WTC11 (cell line): ENCODE results near the gene FHIT. TPM values are rescaled to one million over a fixed set of nuclear protein-coding genes. Genes with fewer than 3 reads are reported as not detected.

Experiments used
- ATAC-seq: fragments of 200-7000 bp; cut with Tn5 transposase; 2 replicates; pipeline ENCODE4 v1.10.0; 2021; ENCODE audit warnings: mild to moderate bottlenecking, moderate library complexity
- CTCF ChIA-PET: fragments of 300-600 bp; sonication (Branson Sonifier 250); formaldehyde crosslinking; loops from one replicate; lab custom pipeline; 2021; ENCODE audit warnings: antibody characterized with exemption; lab: Charles Lee
- POLR2A ChIA-PET: fragments of 350-600 bp; sonication (Branson Sonifier 250); formaldehyde crosslinking; loops from one replicate; lab custom pipeline; 2021; ENCODE audit warnings: antibody characterized with exemption; lab: Charles Lee
- DNase-seq: peaks from one replicate; pipeline ENCODE4 v3.0.0; 2021; ENCODE audit warnings: low spot score
- H3K27ac Mint-ChIP-seq: 2 replicates; pipeline ENCODE4 v1.8.0; 2021; ENCODE audit warnings: mixed read lengths
- H3K27me3 Mint-ChIP-seq: 2 replicates; pipeline ENCODE4 v1.8.0; 2021; ENCODE audit warnings: low read depth, mild to moderate bottlenecking, moderate library complexity, mixed read lengths
- H3K36me3 Mint-ChIP-seq: 2 replicates; pipeline ENCODE4 v1.8.0; 2021; ENCODE audit warnings: mixed read lengths
- H3K4me1 Mint-ChIP-seq: 2 replicates; pipeline ENCODE4 v1.8.0; 2022; ENCODE audit warnings: mixed read lengths
- H3K4me3 Mint-ChIP-seq: 2 replicates; pipeline ENCODE4 v1.8.0; 2021; ENCODE audit warnings: mild to moderate bottlenecking, moderate library complexity, mixed read lengths
- H3K9me3 Mint-ChIP-seq: 2 replicates; pipeline ENCODE4 v1.8.0; 2021; ENCODE audit warnings: mixed read lengths
- CREB1 ChIP-seq: sonication (generic); formaldehyde crosslinking; IDR thresholded peaks from 2 replicates; pipeline ENCODE4 v1.8.0; 2023; ENCODE audit warnings: mild to moderate bottlenecking, missing genetic modification reagents
- CREM ChIP-seq: sonication (generic); formaldehyde crosslinking; IDR thresholded peaks from 2 replicates; pipeline ENCODE4 v1.8.1; 2022; ENCODE audit warnings: mild to moderate bottlenecking, missing genetic modification reagents, moderate library complexity
- EMX1 ChIP-seq: fragments of 250-450 bp; sonication (Bioruptor Pico); IDR thresholded peaks from 2 replicates; pipeline ENCODE4 v1.8.0; 2021; ENCODE audit warnings: mild to moderate bottlenecking
- FOXK1 ChIP-seq: sonication (generic); formaldehyde crosslinking; IDR thresholded peaks from 2 replicates; pipeline ENCODE4 v1.8.0; 2022; ENCODE audit warnings: mild to moderate bottlenecking, moderate library complexity, missing genetic modification reagents
- GABPB1 ChIP-seq: sonication (generic); formaldehyde crosslinking; IDR thresholded peaks from 2 replicates; pipeline ENCODE4 v1.8.1; 2023; ENCODE audit warnings: mild to moderate bottlenecking, missing genetic modification reagents
- HMGA2 ChIP-seq: fragments of 250-450 bp; sonication (Bioruptor Pico); IDR thresholded peaks from 2 replicates; pipeline ENCODE4 v1.4.0; 2021; ENCODE audit warnings: mild to moderate bottlenecking, moderate library complexity
- MYBL2 ChIP-seq: sonication (generic); formaldehyde crosslinking; IDR thresholded peaks from 2 replicates; pipeline ENCODE4 v1.8.1; 2023; ENCODE audit warnings: mild to moderate bottlenecking, moderate library complexity, missing genetic modification reagents
- RORB ChIP-seq: fragments of 250-450 bp; sonication (Bioruptor Pico); IDR thresholded peaks from 2 replicates; pipeline ENCODE4 v1.9.0; 2021; ENCODE audit warnings: mild to moderate bottlenecking
- SP1 ChIP-seq: sonication (generic); formaldehyde crosslinking; conservative IDR thresholded peaks from 2 replicates; pipeline ENCODE4 v1.8.1; 2022; ENCODE audit warnings: missing genetic modification reagents
- TEAD4 ChIP-seq: sonication (generic); formaldehyde crosslinking; IDR thresholded peaks from 2 replicates; pipeline ENCODE4 v1.8.0; 2022; ENCODE audit warnings: mild to moderate bottlenecking, missing genetic modification reagents
- TP53 ChIP-seq: sonication (generic); formaldehyde crosslinking; IDR thresholded peaks from 2 replicates; pipeline ENCODE4 v1.8.1; 2023; ENCODE audit warnings: mild to moderate bottlenecking, missing genetic modification reagents
- ZNF232 ChIP-seq: sonication (generic); formaldehyde crosslinking; IDR thresholded peaks from 2 replicates; pipeline ENCODE4 v1.8.0; 2022; ENCODE audit warnings: mild to moderate bottlenecking, missing genetic modification reagents
- ZNF396 ChIP-seq: fragments of 250-450 bp; sonication (Bioruptor Pico); IDR thresholded peaks from 2 replicates; pipeline ENCODE4 v1.8.0; 2021; ENCODE audit warnings: mild to moderate bottlenecking, moderate library complexity, borderline replicate concordance
- total RNA-seq: library from RNA; stranded (reverse); gene quantifications from 3 replicates; pipeline ENCODE4 v1.2.3, GENCODE V29; 2021
- TF ChIP-seq, protein P1 (sequence below): fragments of 250-450 bp; sonication (Bioruptor Pico); IDR thresholded peaks from 2 replicates; pipeline ENCODE4 v1.9.0; 2021; ENCODE audit warnings: moderate library complexity, mild to moderate bottlenecking, inconsistent platforms, borderline replicate concordance
- TF ChIP-seq, protein P2 (sequence below): sonication (generic); formaldehyde crosslinking; IDR thresholded peaks from 2 replicates; pipeline ENCODE4 v1.8.1; 2022; ENCODE audit warnings: low read depth, mild to moderate bottlenecking, moderate library complexity, missing genetic modification reagents, borderline replicate concordance
- TF ChIP-seq, protein P3 (sequence below): sonication (generic); formaldehyde crosslinking; IDR thresholded peaks from 2 replicates; pipeline ENCODE4 v1.8.0; 2023; ENCODE audit warnings: mild to moderate bottlenecking, missing genetic modification reagents
- TF ChIP-seq, protein P4 (sequence below): sonication (generic); formaldehyde crosslinking; IDR thresholded peaks from 2 replicates; pipeline ENCODE4 v1.8.0; 2022; ENCODE audit warnings: mild to moderate bottlenecking, missing genetic modification reagents
- TF ChIP-seq, protein P5 (sequence below): sonication (generic); formaldehyde crosslinking; IDR thresholded peaks from 2 replicates; pipeline ENCODE4 v1.8.1; 2023; ENCODE audit warnings: mild to moderate bottlenecking, missing genetic modification reagents, moderate library complexity
- TF ChIP-seq, protein P6 (sequence below): sonication (generic); formaldehyde crosslinking; IDR thresholded peaks from 2 replicates; pipeline ENCODE4 v1.8.1; 2023; ENCODE audit warnings: mild to moderate bottlenecking, missing genetic modification reagents, borderline replicate concordance

The FHIT gene
- total RNA-seq, 1 experiment from 2014 or later = 2.6 TPM

DNA sequence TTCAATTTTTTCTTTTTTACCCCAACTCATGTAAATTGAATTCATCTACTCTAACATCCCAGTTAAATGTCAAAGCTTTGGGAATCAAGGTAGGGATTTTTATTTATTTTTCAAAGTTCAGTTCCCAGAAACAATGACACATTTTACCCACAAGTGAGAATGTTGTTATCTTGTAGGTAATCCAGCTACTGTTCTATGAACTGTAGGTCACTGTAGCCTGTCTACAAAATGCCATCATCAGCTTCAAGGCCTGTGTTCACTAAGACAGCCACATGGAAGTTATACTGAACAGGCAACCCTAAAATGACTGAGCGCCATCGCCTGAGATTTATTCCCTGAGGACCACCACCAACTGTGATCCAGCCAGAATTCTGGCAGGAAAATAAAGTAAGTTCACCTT lies 219.7 kb downstream of the FHIT start:
- POLR2A ChIA-PET = interaction anchor here (0.6 kb wide), 1 partner anchor 216 kb away, joined by 3 read pairs; no protein-coding TSS in a partner anchor

DNA sequence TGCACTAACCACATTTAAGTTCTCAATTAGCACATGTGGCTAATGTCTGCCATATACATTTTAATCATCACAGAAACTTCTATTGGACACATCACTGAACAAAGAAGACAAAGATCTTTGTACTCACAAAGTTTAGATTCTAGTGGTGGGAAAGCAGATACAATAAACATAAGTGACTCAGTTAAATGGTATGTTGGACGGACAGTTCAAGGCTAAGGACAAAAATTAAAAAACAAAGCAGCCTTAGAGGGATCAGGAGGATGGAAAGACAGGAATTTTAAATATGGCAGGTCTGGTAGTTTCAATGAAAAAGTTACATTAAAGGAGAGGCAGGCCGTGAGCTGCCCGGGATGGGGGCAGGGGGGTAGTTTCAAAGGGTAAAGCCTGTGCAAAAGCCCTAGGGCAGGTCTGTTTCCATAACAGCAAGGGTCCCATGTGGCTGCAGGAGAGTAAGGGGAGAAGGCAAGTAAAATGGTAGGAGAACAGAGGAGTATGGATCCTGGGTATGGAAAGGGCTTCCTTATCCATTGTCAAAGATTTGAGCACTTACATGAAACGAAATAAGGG lies 220.7 kb downstream of the FHIT start:
- no peak overlapping the region for H3K4me3 Mint-ChIP-seq
- no peak for DNase-seq

More for the DNA sequence above, 219.7 kb downstream of the FHIT start:
- DNase-seq = no peak
- Mint-ChIP-seq H3K27ac (no peak overlapping the region), H3K36me3 (peaks cover 16% of the 10 kb centered on the region), H3K4me3 (no peak overlapping the region), H3K9me3 (peaks cover 37% of the 10 kb centered on the region), H3K4me1 (peaks cover 4% of the 10 kb centered on the region), H3K27me3 (no peaks in the 10 kb centered on the region)
- no peak for TF ChIP-seq RORB (CRISPR knock-in tag)
- TF ChIP-seq TP53 = no peak
- TF ChIP-seq CREB1 (CRISPR knock-in tag) = no peak
- no peak for TF ChIP-seq MYBL2 (CRISPR knock-in tag)
- no peak for TF ChIP-seq GABPB1 (CRISPR knock-in tag)
- TF ChIP-seq CREM = no peak
- TF ChIP-seq, protein P1, sequence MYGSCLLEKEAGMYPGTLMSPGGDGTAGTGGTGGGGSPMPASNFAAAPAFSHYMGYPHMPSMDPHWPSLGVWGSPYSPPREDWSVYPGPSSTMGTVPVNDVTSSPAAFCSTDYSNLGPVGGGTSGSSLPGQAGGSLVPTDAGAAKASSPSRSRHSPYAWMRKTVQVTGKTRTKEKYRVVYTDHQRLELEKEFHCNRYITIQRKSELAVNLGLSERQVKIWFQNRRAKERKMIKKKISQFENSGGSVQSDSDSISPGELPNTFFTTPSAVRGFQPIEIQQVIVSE (CRISPR knock-in tag) = no peak
- TF ChIP-seq, protein P2, sequence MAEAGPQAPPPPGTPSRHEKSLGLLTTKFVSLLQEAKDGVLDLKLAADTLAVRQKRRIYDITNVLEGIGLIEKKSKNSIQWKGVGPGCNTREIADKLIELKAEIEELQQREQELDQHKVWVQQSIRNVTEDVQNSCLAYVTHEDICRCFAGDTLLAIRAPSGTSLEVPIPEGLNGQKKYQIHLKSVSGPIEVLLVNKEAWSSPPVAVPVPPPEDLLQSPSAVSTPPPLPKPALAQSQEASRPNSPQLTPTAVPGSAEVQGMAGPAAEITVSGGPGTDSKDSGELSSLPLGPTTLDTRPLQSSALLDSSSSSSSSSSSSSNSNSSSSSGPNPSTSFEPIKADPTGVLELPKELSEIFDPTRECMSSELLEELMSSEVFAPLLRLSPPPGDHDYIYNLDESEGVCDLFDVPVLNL (CRISPR knock-in tag) = no peak
- TF ChIP-seq, protein P3, sequence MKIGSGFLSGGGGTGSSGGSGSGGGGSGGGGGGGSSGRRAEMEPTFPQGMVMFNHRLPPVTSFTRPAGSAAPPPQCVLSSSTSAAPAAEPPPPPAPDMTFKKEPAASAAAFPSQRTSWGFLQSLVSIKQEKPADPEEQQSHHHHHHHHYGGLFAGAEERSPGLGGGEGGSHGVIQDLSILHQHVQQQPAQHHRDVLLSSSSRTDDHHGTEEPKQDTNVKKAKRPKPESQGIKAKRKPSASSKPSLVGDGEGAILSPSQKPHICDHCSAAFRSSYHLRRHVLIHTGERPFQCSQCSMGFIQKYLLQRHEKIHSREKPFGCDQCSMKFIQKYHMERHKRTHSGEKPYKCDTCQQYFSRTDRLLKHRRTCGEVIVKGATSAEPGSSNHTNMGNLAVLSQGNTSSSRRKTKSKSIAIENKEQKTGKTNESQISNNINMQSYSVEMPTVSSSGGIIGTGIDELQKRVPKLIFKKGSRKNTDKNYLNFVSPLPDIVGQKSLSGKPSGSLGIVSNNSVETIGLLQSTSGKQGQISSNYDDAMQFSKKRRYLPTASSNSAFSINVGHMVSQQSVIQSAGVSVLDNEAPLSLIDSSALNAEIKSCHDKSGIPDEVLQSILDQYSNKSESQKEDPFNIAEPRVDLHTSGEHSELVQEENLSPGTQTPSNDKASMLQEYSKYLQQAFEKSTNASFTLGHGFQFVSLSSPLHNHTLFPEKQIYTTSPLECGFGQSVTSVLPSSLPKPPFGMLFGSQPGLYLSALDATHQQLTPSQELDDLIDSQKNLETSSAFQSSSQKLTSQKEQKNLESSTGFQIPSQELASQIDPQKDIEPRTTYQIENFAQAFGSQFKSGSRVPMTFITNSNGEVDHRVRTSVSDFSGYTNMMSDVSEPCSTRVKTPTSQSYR (CRISPR knock-in tag) = no peak
- TF ChIP-seq TEAD4 = no peak
- TF ChIP-seq, protein P4, sequence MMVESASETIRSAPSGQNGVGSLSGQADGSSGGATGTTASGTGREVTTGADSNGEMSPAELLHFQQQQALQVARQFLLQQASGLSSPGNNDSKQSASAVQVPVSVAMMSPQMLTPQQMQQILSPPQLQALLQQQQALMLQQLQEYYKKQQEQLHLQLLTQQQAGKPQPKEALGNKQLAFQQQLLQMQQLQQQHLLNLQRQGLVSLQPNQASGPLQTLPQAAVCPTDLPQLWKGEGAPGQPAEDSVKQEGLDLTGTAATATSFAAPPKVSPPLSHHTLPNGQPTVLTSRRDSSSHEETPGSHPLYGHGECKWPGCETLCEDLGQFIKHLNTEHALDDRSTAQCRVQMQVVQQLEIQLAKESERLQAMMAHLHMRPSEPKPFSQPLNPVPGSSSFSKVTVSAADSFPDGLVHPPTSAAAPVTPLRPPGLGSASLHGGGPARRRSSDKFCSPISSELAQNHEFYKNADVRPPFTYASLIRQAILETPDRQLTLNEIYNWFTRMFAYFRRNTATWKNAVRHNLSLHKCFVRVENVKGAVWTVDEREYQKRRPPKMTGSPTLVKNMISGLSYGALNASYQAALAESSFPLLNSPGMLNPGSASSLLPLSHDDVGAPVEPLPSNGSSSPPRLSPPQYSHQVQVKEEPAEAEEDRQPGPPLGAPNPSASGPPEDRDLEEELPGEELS = no peak
- no peak for TF ChIP-seq ZNF396 (CRISPR knock-in tag)
- TF ChIP-seq, protein P5, sequence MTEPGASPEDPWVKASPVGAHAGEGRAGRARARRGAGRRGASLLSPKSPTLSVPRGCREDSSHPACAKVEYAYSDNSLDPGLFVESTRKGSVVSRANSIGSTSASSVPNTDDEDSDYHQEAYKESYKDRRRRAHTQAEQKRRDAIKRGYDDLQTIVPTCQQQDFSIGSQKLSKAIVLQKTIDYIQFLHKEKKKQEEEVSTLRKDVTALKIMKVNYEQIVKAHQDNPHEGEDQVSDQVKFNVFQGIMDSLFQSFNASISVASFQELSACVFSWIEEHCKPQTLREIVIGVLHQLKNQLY = no peak
- no peak for TF ChIP-seq SP1 (CRISPR knock-in tag)
- CTCF ChIA-PET = no interaction called here
- no peak for ATAC-seq

DNA sequence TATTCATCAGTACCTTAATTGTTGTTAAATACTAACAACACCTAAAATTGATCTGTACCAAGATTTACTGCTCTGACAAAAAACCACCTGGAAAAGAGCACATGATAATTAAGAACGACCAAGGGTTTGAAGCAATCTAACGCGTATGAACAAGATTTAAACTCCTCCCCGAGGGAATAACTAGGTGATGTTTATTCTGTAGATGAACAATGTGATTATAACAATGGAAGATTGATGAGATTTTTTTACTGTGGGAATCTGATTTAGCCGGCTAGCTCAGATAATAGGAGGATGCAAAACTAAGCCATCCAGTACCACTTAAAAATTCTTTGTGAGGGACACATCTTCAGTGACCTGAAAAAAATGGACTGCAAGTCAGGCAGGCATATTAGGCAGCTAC lies 222.1 kb downstream of the FHIT start:
- H3K27me3 Mint-ChIP-seq = no peaks in the 10 kb centered on the region
- H3K36me3 Mint-ChIP-seq = peaks cover 7% of the 10 kb centered on the region
- POLR2A ChIA-PET = no interaction called here
- H3K9me3 Mint-ChIP-seq = peaks cover 20% of the 10 kb centered on the region
- TF ChIP-seq GABPB1 (CRISPR knock-in tag) (no peak), ZNF232 (CRISPR knock-in tag) (no peak), HMGA2 (CRISPR knock-in tag) (no peak), EMX1 (CRISPR knock-in tag) (no peak), FOXK1 (CRISPR knock-in tag) (no peak)
- TF ChIP-seq, protein P6, sequence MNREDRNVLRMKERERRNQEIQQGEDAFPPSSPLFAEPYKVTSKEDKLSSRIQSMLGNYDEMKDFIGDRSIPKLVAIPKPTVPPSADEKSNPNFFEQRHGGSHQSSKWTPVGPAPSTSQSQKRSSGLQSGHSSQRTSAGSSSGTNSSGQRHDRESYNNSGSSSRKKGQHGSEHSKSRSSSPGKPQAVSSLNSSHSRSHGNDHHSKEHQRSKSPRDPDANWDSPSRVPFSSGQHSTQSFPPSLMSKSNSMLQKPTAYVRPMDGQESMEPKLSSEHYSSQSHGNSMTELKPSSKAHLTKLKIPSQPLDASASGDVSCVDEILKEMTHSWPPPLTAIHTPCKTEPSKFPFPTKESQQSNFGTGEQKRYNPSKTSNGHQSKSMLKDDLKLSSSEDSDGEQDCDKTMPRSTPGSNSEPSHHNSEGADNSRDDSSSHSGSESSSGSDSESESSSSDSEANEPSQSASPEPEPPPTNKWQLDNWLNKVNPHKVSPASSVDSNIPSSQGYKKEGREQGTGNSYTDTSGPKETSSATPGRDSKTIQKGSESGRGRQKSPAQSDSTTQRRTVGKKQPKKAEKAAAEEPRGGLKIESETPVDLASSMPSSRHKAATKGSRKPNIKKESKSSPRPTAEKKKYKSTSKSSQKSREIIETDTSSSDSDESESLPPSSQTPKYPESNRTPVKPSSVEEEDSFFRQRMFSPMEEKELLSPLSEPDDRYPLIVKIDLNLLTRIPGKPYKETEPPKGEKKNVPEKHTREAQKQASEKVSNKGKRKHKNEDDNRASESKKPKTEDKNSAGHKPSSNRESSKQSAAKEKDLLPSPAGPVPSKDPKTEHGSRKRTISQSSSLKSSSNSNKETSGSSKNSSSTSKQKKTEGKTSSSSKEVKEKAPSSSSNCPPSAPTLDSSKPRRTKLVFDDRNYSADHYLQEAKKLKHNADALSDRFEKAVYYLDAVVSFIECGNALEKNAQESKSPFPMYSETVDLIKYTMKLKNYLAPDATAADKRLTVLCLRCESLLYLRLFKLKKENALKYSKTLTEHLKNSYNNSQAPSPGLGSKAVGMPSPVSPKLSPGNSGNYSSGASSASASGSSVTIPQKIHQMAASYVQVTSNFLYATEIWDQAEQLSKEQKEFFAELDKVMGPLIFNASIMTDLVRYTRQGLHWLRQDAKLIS (CRISPR knock-in tag) = no peak
- no peak overlapping the region for H3K4me3 Mint-ChIP-seq
- H3K4me1 Mint-ChIP-seq = peaks cover 4% of the 10 kb centered on the region
- H3K27ac Mint-ChIP-seq = no peak overlapping the region
- CTCF ChIA-PET = no interaction called here
- ATAC-seq (no peak), DNase-seq (no peak)

More for the DNA sequence above, 220.7 kb downstream of the FHIT start:
- H3K36me3 Mint-ChIP-seq = peaks cover 14% of the 10 kb centered on the region
- H3K27ac Mint-ChIP-seq = no peak overlapping the region
- no peaks in the 10 kb centered on the region for H3K27me3 Mint-ChIP-seq
- ChIA-PET CTCF (no interaction called here), POLR2A (no interaction called here)
- peaks cover 4% of the 10 kb centered on the region for H3K4me1 Mint-ChIP-seq
- H3K9me3 Mint-ChIP-seq = peaks cover 31% of the 10 kb centered on the region
- TF ChIP-seq TP53 (no peak), HMGA2 (CRISPR knock-in tag) (no peak)
- ATAC-seq = no peak
